Stimulated activated CD4-positive, alpha-beta T cell treated with anti-CD3 and anti-CD28 coated beads, TNF-alpha, amount 100 ng/mL, for 4 hours (primary cell): ENCODE results near the gene GORASP1.

Experiments
- DNase-seq, 3 experiments: peaks; one replicate each; pipeline ENCODE4 v3.0.0-alpha.2; 2020; ENCODE audit warnings: low read depth in 3 of 3

The GORASP1 gene

GRCh38 chr3:39107388-39108199 is at the start of gene GORASP1, which contains the start of gene TTC21A:
Gene GORASP1 (minus strand): TSS chr3:39107627. CDS start chr3:39107541, 86 bp downstream.
Gene TTC21A (plus strand): TSS chr3:39107680. CDS start chr3:39107838, 158 bp downstream.
- DNase-seq, result peak in 2 of 3 experiments; percentile 38 to 42

DNA sequence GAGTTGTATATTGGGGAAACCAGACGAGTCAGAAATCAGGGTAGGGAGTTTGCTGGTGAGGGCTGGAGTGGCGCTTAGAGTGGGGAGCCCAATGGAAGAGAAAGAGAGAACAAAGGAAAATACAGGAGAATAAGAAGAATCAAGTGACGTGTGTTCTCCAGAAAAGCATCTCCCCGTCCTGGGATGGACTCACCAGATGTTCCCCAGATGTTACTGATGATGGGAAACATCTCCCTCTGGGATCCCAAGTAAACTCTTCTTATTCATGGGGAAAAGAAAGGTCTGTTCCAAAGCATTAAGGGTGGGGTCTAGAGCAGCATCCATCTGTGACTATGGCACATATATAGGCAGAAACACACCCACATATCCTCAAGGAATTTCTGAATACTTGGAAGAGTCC is 49.0 kb upstream of the GORASP1 start:
- no peak for DNase-seq

- DNase-seq, result no peak
These were observed 47.0 kb upstream of the GORASP1 start for GRCh38 chr3:39154280-39155021.

- DNase-seq, result no peak
These were observed 46.5 kb upstream of the GORASP1 start for GRCh38 chr3:39153977-39154279.

DNA sequence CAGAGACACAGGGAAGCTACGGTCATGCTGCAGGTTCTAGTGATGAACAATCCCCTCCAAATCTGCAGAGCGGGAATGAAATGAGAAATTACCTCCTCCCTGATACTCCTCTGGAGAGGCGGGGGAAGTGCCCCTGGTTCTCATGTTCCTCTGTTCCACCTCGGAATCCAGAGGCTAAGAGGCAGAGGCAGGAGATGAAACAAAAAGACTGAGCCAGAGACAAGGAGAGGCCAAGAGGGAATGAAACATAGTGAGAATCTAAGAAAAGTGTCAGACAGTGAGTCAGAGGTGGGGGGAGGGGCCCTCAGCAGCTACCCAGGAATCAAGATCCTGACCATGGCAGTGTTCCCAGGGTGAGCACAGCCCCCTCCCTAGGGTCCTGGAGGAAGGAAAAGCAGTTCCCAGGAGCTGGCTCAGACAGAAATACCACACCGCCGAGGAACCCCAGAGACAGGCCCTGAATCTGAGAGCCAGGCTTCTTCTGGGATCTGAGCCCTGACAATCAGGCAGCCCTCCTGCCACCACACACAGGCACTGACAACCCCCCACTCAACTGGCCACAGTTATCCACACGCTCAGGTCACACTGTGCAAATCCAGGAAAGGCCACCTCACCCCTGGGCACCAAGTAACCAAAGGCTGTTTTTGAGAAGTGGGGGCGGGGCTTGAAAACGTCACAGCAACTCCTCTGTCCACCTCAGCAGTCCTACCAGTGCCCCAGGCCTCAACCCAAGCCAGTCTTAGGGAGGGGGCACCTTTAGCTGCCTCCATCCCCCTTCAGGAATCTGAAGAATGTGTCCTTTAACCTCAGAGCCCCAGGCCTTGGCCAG is 43.6 kb upstream of the GORASP1 start:
- peak in 1 of 3 experiments; percentile 47 for DNase-seq

DNA sequence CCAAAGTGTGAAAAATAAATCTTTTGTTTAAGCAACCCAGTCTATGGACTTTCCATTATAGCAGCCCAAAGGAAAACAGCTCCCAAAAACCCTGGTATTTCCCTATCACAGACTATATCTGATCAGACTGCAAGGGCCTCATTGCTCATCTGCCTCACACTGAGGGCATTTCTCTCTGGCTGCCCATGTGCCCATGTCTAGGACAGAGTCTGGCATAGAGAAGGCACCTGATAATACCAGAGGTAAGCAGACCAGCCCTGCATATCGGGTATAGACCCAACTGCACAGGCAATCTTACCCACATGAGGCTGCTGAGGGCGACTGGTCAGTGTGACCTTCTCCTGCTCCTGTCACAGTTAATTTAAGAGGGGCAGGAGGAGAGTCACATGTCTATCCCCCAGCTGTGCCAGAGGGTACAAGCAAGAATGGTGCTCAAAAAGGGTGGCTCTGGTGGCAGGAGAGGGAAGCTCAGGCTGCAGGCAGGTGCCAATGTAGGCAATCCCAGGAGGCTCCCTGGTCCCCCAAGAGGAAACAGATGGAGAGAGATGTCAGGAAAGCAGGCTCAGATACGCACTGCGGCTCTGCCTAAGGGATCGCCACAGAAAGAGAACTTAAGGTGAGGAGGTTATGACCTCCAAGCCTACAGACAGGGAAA is 42.8 kb upstream of the GORASP1 start:
- no peak for DNase-seq

- DNase-seq, result no peak
These were observed 42.2 kb upstream of the GORASP1 start for GRCh38 chr3:39149498-39150147.

DNA sequence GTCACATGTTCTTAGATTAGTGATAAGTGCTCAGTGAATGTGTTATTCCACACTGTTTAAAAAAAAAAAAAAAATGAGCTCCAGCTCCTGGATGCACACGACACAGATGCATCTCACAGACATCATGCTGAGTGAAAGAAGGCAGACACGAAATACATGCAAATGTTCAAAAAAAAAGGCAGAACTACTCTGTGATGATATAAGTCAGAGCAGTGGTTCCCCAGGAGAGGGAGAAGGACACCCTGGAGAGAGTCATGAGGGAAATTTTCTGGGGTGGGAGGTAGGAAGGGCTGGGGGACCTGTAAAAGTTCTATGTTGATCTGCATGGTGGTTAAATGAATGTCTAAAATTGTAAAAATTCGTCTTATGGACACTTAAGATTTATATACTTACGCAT is 41.6 kb upstream of the GORASP1 start:
- no peak for DNase-seq

GRCh38 chr3:39148435-39149058 is 41.1 kb upstream of the GORASP1 start:
- no peak for DNase-seq

- DNase-seq, result no peak
These were observed 40.4 kb upstream of the GORASP1 start for GRCh38 chr3:39147711-39148434.

DNA sequence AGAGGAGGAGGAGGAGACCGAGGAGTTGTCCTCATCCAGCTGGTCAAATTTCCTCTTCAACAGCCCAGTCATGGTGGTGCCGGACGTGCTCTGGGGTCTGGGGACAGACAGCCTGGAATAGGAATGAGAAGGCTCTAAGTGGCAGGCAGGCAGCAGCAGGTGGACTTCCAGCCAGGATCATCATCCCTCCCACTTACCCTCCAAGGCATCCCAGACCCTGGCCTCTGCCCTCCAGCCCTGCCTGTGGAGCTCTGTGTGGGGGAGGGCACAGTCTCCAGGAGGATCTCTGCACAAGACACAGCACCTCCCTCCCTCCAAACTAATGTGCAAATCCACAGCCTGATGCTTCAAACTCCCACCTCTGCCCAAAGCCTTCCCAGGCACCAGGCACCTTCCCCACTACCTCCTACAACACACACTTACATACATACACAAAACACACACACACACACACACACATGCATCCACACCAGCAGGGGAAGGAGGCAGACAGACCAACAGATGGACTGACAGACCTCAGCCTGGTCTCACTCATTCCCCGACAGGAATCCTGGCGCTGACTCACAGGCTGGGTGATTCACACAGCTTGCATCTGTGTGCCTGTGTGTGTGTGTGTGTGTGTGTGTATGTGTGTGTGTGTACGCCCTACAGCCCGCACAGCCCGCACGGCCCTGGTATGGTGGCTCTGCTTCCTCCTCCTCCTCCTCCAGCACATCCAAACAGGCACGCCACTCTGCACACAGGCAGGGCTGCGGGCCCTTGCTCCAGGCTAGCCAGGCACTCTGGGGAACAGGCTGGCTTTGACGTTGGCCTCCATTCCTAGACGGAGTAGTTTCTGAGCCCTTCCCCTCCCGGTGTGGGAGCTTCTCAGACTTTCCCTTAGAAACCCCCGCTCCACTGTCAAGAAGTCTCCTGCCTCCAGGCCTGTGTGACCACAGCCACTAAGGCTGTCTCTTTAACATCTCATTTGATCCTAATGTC is 39.5 kb upstream of the GORASP1 start:
- peak; percentile 44 to 66 (median 65) for DNase-seq

DNA sequence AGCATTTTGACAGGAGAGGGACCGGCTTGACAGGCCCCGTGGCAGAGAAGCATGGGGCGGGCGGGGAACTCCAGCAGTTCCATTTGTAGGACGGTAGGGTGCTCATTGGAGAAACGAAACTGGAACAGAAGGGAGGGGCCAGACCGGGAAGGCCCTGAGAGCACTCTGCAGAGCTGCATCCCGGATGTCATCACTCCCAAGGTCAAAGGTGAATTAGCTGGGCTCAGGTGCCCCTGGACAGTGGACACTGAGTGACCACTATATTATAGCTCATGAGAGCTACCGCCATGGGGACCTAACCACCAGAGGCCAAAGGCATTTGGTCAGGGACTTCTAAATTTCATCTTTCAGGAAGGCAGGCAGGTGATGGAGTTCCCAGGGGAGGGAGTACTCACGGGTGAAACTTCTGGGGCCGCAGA is 38.7 kb upstream of the GORASP1 start:
- no peak for DNase-seq

DNA sequence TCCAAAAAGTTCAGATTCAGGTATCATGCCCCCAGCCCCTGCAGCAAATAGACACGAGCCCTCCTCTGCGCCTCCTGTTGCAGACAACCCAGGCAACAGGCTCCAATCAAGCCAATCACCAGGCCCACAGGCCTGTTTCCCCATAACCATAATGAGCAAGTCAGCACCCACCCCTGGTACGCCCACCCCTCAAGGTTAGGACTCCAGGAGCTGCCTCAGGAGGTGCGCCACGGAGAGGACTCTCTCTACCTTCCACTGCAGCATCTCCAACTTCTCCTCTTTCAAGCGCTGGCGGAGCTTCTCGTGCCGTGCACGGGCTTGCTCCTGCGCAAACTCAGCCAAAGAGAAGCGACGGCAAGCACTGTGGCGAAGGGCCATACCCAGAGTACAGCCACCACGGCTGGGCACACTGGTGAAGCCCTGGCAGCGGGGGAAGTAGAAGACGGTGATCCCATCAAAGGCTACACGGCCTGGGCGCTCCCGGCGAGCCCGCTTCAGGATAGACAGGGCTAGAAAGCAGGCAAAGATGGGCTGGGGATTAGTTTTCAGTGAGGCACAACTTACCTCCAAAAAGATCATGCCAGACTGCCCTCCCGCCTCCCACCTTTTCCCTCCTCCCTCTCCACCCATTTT is 37.4 kb upstream of the GORASP1 start:
- no peak for DNase-seq

GRCh38 chr3:39144095-39144747 is 36.8 kb upstream of the GORASP1 start:
- no peak for DNase-seq

DNA sequence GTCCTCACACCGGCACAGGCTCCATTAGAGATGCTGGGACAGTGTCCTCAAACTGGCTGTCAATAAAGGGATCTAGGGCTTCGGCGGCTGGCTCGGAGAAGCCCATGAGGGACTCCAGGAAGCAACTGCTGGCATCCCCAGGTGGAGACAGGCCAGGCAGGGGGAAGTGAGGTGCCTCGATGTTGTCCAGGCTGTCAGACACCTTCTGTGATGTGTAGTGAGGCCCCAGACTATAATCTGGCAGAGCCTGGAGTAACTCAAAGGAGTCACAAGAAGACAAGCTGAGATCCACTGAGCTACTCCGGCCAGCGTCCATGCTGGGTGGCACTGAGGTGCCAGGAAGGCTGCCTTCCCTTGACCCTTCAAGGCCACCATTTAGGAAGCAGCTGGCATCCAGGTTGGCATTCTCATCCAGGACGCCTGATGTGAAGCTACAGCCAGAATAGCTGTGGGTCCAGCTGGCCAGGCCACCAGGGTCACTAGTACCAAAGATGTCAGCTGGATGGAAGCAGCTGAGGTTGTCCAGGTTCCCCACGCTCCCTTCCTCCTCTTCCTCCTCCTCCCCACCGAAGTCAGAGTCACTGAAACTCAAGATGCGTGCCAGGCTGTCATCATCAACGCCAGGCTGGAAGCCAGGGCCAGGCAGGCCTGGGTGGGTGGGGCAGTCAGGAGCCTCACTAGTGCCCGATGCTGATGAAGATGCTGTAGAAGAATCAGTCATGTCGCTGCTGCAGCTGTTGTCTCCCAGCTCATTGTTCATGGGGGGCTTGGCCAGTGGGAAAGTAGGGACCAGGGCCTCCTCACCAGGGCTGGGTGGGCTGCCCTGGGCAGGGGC is 35.8 kb upstream of the GORASP1 start:
- DNase-seq, result no peak

GRCh38 chr3:39142067-39142466 is 34.6 kb upstream of the GORASP1 start:
- no peak for DNase-seq
